Islet precursor cell (in vitro differentiated cells): ENCODE results near the gene HDAC7.

Experiments used
- DNase-seq: peaks from one replicate; pipeline ENCODE4 v3.0.0-alpha.2; 2018

Gene HDAC7

DNA sequence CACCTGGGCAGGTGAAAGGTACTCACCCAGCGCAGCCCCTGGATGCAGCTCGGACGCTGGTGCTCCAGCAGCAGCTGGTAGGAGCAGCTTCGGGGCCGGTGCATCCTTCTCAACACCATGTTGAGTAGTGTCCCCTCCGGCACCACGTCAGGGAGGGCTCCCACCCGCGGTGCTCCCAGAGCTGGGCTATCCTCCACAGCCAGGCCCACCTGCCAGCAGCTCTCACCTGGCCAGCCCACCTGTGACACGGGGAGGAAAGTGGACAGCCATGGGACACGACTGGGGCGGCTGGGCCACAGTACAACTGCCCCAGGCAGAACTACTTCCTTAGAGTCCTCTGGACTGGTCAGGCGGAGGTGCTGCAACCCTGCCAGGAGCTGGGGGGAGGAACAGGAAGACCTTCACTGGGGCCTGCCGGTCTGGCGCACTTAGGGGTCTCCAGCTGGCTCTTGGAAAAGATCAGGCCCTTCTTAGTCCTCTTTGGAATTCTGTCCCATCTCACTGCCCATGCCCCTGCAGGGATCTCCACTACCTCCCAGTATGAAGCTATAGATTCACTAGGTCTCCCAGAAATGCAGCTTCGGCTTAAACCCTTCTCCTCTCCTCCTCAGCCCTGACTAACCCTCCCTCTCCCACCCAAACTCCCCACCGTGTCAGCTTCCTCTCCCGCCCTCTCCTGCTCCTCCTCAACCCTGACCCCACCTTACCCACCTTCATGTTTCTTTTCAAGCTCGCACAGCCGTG lies 61.7 kb downstream of the HDAC7 start:
- peak; percentile 86 for DNase-seq

DNA sequence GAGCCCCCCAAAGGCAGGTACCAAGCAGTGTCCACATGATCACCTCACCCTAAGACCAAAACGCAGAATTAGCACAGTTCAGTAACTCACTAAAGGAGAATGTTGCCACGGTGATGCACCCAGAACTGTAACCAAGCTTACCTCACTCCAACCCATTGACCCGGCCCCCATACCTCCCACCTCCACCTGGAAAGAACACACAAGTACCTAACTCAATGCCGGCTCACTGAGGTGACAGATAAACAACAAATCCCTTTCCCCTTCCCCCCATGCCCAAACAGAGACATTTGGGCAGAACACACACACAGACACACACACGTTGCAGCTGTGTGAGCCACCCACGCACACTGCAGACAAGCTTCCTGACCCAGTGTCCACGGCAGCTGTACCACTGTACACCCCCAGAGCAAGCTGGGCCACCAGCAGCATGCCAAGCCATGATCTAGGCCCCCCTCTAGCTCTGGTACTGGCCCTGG lies 62.3 kb downstream of the HDAC7 start:
- DNase-seq, result no peak

DNA sequence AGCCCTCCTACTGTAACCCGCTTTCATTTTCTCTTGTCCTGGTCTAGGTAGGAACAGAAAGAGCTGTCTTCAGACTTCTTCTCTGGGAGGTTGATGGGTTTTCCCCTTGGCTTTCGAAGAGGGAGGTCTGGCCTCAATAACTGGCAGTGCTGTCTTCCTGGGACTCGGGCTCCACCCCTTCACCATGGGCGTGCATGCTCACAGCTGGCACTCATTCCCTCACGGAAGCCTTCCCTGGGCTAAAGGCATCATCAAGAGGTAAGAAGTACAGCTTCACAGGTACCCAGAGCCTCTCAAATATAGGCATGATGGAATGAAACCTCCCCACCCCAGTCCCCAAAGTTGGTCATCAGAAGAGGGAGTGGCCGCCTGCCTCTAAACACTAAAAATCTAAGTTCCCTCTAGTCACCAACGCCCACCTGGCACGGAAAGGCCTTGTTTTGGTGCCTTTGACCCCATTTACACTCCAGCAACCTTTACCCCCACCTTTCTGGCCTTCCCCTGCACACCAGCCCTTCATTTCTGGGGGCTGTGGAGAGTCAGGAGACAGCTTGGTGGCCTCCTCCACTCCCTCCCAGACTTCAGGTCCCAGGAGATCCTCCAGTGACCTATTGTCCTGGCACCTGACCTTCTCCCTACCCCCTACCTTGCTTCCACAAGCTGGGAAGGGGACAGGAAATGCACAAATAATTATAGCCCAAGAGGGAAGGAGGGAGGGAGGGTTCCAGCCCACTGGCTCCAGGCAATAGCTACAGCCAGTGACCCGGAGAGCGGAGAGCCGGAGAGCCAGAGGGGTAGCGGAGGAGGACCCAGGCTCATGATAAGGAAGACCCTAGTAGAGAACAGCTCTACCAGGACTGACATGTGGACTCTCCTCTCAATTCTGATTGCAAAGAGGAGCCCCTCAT lies 63.8 kb downstream of the HDAC7 start:
- no peak for DNase-seq

DNA sequence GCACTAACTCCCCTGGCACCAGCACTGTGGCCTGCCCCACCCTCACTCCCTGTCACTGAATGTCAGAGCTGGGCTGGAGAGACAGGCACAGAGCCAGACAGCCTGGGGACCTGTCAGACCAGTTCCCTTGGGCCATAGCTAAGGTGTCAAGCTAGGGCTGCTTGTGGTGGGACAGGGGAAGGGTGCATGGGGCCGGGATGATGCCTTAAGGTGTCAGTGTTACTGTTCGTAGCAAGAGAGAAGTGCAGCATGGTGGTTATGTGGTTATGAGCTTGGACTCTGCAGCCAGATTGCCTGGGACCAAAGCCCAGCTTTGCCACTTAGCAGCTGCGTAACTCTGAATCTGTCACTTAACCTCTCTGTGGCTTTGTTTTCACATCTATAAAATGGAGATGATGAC lies 64.8 kb downstream of the HDAC7 start:
- peak; percentile 82 for DNase-seq

DNA sequence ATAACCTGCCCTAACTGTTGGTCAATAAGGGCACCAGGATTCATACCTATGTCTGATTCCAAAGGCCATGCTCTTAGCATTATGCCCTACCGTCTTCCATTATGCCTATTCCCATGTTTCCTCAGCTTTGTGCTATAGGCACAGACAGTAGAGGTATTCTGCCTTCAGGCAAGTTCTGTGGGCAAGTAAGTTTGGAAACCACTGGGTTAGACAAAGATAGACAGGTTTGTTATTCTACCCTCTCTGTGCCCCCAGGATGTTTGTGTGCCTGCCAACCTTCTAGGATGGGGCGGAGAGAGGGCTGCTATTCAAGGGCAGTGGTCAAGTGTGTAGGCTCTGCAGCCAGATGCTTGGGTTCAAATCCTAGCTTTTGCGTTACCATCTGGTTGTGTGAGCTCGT lies 65.6 kb downstream of the HDAC7 start:
- no peak for DNase-seq

DNA sequence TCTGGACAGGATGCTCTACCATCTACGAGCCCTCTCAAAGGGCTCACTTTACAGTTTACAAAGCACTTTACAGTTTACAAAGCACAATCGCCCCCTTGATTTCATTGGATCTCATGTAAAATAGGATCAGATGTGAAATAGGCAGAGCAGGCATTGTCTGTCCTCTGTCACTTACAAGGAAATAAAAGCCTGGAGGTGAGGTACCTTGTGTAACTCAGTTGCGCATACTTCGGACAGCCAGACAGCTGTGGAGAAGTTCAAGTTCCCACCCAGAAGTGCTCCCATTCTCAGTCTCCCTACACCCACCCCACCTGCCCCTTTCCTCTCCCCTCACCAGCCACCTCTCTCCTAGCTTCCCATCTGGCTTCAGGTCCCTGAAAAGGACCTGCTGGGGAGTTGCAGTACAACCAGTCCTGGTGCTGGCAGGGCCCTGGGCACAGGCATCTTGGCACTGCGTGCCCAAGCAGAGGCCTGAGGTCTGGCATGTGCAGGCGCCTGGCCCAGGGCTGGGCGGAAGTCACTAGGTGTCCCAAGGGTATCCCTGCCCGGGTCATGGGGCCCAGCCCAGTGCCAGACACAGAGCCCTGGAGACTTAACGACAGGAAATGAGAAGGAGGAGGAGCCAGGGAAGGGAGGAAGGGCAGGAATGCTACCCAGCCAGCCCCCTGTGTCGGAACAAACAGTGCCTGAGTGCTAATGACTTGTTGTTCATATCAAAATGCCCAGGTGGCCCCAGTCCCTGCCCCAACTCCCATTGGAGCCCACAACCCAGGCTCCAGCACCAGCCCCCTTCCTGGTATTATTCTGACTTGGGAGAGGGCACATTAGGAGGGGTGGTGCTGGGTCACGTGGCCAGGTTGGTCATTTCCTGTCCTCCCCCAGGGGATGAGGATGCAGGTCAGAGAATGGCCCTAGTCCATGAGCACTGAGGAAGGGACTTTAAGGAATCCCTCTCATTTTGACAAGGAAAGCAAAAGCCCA lies 66.4 kb downstream of the HDAC7 start:
- DNase-seq, result peak; percentile 92

DNA sequence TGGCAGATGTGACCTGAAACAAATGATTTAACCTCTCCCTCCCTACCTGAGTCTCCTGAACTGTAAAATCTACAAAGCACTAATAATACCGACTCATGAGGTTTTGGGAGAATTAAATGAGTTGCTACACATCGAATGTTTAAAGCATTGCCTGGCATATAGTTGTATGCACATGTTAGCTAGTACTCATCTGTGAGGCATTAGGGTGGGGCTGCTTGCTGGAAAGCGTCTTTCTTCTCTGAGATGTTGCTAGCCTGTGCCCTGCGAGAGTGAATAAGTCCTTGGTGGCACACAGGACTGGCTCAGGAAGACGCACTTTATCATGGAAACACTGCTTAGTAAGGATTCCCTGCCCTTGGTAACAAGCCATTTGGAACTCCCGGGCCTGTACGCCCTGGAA lies 67.2 kb downstream of the HDAC7 start:
- no peak for DNase-seq

DNA sequence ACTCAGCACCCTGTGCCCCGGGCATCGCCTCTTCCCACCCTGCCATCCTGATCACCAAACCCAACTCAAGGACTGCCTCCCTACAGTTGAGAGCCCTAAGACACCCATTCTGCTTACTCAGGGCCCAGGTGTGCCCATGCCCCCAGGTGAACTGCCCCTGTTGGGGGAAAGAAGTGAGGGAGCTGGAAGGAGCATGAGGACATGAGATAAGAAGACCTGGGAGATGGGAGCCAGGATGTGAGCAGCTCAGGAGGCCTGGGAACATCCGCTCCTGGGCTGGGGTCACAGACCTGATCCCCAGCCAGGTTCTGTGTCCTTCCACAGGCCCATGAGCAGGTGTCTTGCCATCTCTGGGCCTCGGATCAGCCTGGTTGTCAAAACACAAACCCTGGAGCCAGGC lies 67.6 kb downstream of the HDAC7 start:
- DNase-seq, result no peak

DNA sequence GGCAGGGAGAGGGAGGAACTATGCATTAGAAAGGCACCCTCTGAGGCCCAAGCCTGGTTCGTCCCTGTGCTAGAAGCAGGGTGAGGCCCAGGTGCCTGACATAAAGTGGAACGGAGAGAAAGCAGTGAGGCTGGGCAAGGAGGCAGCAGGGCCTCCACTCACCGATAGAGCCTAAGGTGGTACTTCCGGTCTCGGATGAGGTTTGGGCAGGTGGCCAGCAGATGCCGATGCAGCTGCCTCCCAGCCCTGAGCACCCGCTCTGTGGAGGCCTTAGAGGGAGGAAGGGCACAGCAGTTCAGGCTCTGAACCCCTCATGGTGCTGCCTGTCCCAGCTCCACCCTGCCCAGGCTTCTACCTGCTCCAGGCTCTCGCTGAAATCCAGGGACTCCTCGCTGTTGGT lies 68.1 kb downstream of the HDAC7 start:
- no peak for DNase-seq

DNA sequence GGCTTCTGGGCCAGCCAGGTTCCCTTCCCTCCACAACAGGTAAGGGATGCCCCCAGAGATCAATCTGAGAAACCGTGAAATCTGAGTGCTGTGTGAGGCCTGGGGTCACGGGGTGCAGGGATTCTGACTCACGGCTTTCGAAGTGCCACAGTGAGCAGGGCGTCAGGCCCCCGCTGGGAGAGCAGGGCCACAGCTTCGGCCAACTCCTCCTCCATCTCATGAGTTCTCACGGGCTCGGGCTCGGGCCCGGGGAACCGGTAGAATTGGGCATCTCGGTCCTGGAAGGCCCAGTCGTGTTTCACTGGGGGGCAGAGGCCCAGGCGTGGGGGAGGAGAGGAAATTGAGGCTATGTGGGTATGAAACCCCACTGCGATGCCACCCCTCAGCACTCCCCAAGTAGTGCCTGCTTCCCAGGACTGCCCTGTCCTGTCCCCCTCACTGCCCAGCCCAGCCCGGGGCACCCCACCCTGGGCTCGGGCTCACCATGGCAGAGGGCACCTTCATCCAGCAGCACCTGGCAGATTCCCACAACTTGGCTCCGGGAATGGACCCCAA lies 68.7 kb downstream of the HDAC7 start:
- DNase-seq, result no peak

DNA sequence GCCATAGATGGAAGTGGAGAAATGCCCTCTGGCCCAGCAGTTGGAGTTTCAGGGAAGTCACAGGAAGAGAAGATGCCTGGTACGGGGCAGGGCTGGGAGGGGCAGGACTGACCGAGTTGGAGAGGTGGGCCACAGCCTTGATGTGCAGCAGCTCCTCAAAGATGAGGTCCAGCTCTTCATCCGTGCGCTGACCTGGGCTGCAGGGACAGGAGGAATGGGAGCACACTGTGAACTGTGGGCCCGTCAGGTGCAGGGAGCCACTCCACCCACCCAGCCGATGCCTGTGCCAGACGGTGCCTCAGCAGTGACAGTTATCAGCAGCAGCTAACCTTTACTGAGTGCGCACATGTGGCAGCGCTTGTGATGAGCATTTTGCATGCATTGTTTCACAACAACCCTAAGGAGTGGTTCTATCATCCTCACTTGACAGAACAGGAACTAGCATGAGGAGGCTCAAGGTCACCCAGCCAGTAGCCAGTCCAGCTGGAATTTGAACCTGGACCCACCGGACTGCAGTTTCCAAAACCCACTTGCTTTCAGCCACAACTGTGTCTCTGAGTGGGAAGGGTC lies 69.4 kb downstream of the HDAC7 start:
- no peak for DNase-seq

DNA sequence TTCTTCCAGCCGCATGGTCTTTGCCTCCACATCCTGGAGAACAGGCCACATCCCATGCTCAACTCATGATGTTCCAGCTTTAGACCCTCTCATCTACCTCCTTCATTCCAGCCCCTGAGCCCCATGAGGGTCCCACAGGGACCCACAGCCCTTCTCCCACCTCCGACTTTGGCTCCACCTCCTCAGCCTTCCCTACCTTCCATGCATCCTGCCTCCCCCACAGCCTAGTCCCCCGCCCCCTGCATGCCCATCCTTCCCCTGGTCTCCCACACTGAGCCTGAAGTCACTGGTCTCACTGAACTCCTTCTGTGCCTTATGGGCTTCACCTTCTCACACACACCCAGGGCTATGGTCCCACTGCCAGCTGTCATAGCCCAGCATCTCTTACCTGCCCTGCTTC lies 70.8 kb downstream of the HDAC7 start:
- no peak for DNase-seq

DNA sequence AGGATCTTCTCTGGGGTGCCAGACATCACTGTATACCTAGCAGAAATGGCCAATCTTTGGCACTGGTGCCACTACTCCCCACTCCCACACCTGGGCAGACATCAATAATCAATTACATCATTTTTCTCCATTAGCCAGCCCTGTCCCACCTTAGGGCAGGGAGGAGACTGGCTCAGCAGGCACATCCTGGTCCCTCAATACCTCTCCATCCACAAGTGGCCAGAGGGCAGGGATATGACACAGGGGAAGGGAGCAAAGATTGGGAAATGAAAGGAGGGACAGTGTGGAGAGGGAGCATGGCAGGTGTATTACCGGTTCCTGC lies 71.2 kb downstream of the HDAC7 start:
- no peak for DNase-seq

DNA sequence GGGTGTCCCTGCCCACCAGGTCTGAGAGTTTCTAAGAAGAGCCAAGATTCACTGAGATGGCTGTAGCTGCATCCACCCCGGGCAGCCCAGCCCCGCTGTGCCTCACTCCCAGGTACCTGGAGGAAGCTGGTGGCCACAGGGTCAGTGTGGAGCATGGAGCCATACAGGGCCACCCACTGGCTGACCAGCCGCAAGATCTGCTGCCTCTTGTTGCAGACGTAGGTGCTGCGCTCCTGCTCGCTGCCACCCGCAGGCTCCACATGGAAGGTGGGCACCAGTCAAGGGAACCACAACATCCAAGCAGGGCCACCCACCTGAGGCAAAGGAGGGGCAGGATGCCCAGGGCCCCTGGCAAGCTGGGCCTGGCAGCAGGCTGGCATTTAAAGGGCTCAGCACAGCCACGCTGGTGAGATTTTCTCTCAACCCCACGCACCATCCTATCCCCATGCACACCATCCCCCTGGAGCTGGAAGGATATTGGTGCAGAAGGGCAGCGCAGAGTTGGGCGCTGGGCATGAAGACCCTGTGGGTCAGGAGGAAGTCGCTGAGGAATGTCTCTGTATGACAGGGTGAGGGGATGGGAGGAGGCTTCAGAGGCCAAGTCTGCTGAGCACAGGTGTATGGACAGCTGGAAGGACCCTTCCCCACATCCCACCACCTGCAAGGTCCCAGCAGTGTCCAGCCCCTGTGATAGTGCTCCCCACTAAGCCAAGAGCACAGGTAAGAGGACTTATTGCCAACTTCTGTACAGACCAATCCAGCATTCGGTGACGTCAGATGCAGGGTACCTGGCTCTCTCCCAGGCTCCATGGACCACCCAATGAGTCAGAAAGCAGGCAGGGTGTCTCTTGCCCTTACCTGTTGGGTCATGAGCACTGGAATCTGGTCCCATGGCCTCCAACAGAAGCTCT lies 71.9 kb downstream of the HDAC7 start:
- DNase-seq, result no peak

DNA sequence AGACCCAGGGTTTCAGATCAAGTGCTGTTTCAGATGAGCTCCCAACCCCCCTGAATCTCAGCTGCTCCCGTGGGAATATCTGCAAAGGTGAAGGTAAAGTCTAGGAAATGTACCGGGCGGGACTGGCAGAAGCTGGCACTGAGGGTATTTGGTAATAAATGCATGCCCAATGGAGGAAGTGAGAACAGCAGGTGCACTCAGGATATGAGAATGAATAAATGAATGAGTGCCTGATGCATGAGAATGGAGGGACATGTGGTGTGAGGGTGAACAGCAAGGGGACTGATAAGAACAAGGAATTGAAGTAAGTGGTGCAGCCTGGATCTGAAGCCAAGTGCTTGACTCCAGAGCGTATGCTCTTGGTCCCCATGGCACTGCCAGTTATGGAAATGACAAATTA lies 72.6 kb downstream of the HDAC7 start:
- no peak for DNase-seq

DNA sequence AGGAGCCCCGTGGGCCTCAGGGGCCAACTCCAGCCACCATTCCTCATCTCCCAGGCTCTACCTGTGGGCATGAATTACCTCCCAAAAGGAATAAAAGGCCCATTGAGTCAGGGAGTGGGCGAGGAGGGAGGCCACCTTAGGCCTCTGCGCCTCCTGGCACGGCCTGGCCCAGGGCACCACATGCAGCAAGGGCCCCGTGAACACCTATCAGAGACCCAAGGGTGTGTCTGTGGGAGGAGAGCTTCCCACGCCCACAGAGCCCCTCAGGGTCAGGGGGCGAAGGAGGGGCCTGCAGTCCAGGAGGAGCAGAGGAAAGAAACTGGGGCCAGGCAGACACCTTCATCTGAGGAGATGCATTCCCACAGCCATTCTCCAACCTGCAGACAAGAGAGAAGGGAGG lies 73.2 kb downstream of the HDAC7 start:
- no peak for DNase-seq

DNA sequence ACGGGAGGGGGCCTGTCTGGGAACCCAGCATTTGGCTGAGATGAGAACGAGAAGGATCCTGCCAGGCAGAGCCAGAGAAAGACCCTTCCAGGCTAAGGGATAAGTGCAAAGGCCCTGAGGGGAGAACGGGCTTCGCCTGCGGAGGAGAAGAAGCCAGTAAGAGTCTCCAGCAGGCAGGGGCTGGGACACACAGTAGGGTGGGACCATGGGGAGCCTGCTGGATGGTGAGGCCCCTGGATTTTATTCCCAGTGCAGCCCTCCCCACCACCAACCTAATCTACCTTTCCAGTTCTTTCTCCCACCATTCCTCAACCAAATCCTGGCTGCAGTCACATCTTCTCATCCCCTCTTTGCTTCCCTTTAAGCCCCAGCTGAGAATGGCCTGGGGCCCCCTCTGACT lies 73.6 kb downstream of the HDAC7 start:
- DNase-seq, result no peak

DNA sequence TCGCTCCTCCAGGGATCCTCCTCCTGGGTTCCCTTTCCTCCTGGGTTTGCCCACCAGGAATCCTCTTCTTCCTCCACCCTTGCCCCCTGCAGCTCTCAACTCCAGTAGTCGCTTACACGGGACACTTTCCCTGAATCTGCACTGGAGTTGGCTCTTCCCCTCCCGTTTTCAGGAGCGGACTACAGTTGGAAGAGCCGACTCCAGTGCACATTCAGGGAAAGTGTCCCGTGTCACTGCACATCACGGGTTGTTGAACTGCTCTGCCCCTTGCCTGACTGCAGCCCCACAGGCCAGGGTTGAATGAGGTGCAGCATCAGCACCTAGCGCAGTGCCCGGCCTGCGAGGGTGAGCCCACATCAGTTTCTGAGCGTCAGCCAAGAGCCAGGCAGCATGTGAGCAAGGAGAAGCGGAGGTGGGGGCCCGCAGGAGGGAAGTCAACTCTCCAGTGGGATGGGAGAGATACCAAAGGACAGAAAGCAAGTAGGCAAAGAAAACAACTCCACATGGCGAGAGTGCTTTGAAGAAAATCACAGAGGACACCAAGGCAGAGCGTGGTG lies 74.1 kb downstream of the HDAC7 start:
- DNase-seq, result no peak

DNA sequence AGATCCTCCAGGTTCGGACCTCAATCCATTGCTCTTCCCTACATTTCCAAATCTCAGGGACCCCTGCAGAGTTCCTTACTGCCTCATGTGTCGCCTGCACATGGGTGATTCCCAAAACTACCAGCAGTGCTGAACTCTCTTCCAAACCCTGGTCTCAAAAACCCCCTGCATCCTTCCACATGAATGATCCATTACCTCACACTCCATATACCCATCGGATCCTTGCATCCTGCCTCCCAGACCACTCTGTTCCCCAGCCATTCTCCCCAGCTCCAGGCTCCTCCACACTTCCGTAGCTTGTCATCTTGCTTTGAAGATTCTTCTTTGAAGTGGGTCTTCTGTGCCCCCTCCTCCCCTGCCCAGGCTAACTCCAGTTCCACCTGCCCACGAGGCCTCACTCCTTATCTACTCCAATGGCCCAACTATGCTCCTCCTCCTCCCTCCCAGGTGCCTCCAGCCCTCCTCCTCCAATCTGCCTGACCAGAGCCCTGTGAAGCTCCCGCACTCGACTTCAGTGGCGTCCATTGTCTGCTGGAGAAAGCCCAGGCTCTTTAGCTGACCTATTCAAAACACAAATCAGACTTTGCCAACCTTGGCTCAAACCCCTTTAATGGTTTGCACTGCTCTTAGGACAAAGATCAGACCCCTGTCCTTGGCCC lies 74.8 kb downstream of the HDAC7 start:
- DNase-seq, result no peak

DNA sequence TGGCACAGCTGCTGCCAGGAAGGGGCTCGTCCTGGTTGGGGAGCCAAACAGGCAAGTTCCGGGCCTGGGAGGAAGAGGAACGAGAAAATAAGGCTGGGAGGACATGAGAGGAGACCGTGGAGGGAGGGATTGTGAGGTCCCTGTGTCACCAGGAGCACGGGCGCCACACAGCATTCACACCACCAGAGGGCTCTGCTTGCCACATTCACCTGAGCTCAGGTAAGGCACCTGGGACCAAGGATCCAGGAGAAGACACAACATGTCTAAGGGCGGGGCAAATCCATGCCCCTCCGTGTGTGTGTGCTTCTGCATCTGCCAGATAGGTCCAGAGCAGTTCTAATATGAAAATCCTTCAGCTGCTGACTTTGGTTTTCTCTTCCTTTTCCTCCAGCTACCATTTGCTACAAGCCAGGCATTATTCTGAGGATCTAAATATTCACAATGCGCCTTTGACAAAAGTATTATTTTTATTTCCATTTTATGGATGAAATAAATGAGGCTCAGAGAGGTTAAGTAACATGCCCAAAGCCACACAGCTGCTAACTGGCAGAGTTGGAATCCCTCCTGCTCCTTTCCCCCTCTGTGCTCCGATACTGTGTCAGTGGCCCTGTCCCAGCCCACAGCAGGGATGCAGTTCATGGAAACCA lies 75.6 kb downstream of the HDAC7 start:
- peak; percentile 93 for DNase-seq
